Muscle layer of colon (tissue), 2 donors: ENCODE data around the gene C17orf107.
A peak's percentile ranks its signal among the peaks of the same experiment; 100 is the strongest.

Experiments
- H3K27ac ChIP-seq: one replicate; pipeline ENCODE4 v1.7.0; 2013; ENCODE audit warnings: low read depth, mild to moderate bottlenecking, low read length, moderate library complexity
- H3K27me3 ChIP-seq, 2 donors: one replicate each; pipeline ENCODE4 v1.7.0; 2013; ENCODE audit warnings: low read length in 2 of 2, mild to moderate bottlenecking in 2 of 2; ENCODE audit not compliant: insufficient read depth in 2 of 2, control insufficient read depth in 1 of 2
- H3K36me3 ChIP-seq: one replicate; pipeline ENCODE4 v1.7.0; 2013; ENCODE audit warnings: mild to moderate bottlenecking, low read length; ENCODE audit not compliant: insufficient read depth
- H3K4me1 ChIP-seq: one replicate; pipeline ENCODE4 v1.7.0; 2013; ENCODE audit warnings: mild to moderate bottlenecking, low read length; ENCODE audit not compliant: insufficient read depth
- H3K4me3 ChIP-seq, 2 donors: one replicate each; pipeline ENCODE4 v1.7.0; 2013; ENCODE audit warnings: low read length in 2 of 2, low read depth in 1 of 2, mild to moderate bottlenecking in 1 of 2, moderate library complexity in 1 of 2
- H3K9ac ChIP-seq: one replicate; pipeline ENCODE4 v1.7.0; 2013; ENCODE audit warnings: low read length
- H3K9me3 ChIP-seq: one replicate; pipeline ENCODE4 v1.7.0; 2013; ENCODE audit warnings: mild to moderate bottlenecking, low read length
- donor health status: abdominal sarcoma.
- donor health status: Adenocarcinoma of cecum.

The C17orf107 gene

GRCh38 chr17:4947010-4947410 lies 47.7 kb downstream of the C17orf107 start:
- Histone ChIP-seq H3K9me3 (no peaks in the 10 kb centered on the region), H3K27ac (peak overlapping the region; percentile 88), H3K9ac (peak overlapping the region; percentile 86), H3K27me3 (no peaks in the 10 kb centered on the region), H3K36me3 (peaks cover 48% of the 10 kb centered on the region), H3K4me1 (peaks cover 57% of the 10 kb centered on the region), H3K4me3 (peak overlapping the region; percentile 37 to 72)

GRCh38 chr17:4947411-4948165 lies 48.3 kb downstream of the C17orf107 start:
- H3K4me3 ChIP-seq: peak overlapping the region; percentile 72 to 95
- H3K9me3 ChIP-seq: no peaks in the 10 kb centered on the region
- H3K9ac ChIP-seq: peak overlapping the region; percentile 86
- peak overlapping the region; percentile 100 for H3K27ac ChIP-seq
- no peaks in the 10 kb centered on the region for H3K27me3 ChIP-seq
- peaks cover 42% of the 10 kb centered on the region for H3K36me3 ChIP-seq
- H3K4me1 ChIP-seq: peaks cover 52% of the 10 kb centered on the region

- Histone ChIP-seq H3K9me3 (no peaks in the 10 kb centered on the region), H3K36me3 (peaks cover 35% of the 10 kb centered on the region), H3K4me1 (peaks cover 48% of the 10 kb centered on the region), H3K27ac (peak within 1 kb of the TSS; percentile 100), H3K27me3 (no peaks in the 10 kb centered on the region), H3K4me3 (peak within 1 kb of the TSS; percentile 72 to 95), H3K9ac (peak within 1 kb of the TSS; percentile 86)
Observed at GRCh38 chr17:4948166-4948930, 49.0 kb downstream of the C17orf107 start, which contains the start of gene PFN1. TSS of gene PFN1 (minus strand) at chr17:4948530. CDS start at chr17:4948394, 136 bp downstream.

- H3K9ac ChIP-seq: peak overlapping the region; percentile 53
- no peaks in the 10 kb centered on the region for H3K9me3 ChIP-seq
- peak overlapping the region; percentile 98 for H3K27ac ChIP-seq
- H3K36me3 ChIP-seq: peaks cover 29% of the 10 kb centered on the region
- peak overlapping the region; percentile 72 to 95 for H3K4me3 ChIP-seq
- no peaks in the 10 kb centered on the region for H3K27me3 ChIP-seq
- peaks cover 42% of the 10 kb centered on the region for H3K4me1 ChIP-seq
Observed at GRCh38 chr17:4948931-4949320, 49.6 kb downstream of the C17orf107 start.

GRCh38 chr17:4949321-4950074 lies 50.2 kb downstream of the C17orf107 start:
- Histone ChIP-seq H3K9ac (peak overlapping the region; percentile 53), H3K27me3 (no peaks in the 10 kb centered on the region), H3K36me3 (peaks cover 23% of the 10 kb centered on the region), H3K27ac (peak overlapping the region; percentile 98), H3K4me3 (peak overlapping the region; percentile 72 to 95), H3K9me3 (no peaks in the 10 kb centered on the region), H3K4me1 (peaks cover 37% of the 10 kb centered on the region)

GRCh38 chr17:4950075-4950745 lies 50.9 kb downstream of the C17orf107 start:
- Histone ChIP-seq H3K4me1 (peaks cover 29% of the 10 kb centered on the region), H3K9me3 (no peaks in the 10 kb centered on the region), H3K9ac (peak overlapping the region; percentile 21), H3K36me3 (peaks cover 16% of the 10 kb centered on the region), H3K27me3 (no peaks in the 10 kb centered on the region), H3K4me3 (peak overlapping the region; percentile 23 to 57), H3K27ac (peak overlapping the region; percentile 72)

GRCh38 chr17:4950746-4951204 lies 51.4 kb downstream of the C17orf107 start, which contains the start of gene ENO3:
TSS of gene ENO3 (plus strand) at chr17:4951119. CDS start at chr17:4951830, 711 bp downstream.
- peak within 1 kb of the TSS; percentile 21 for H3K9ac ChIP-seq
- H3K36me3 ChIP-seq: peaks cover 10% of the 10 kb centered on the region
- peaks cover 24% of the 10 kb centered on the region for H3K4me1 ChIP-seq
- no peaks in the 10 kb centered on the region for H3K27me3 ChIP-seq
- H3K27ac ChIP-seq: peak within 1 kb of the TSS; percentile 72
- peak within 1 kb of the TSS; percentile 23 to 57 for H3K4me3 ChIP-seq
- no peaks in the 10 kb centered on the region for H3K9me3 ChIP-seq

- H3K4me3 ChIP-seq: no peak overlapping the region
- no peaks in the 10 kb centered on the region for H3K9me3 ChIP-seq
- H3K36me3 ChIP-seq: peaks cover 4% of the 10 kb centered on the region
- H3K9ac ChIP-seq: no peak overlapping the region
- peaks cover 17% of the 10 kb centered on the region for H3K4me1 ChIP-seq
- H3K27me3 ChIP-seq: no peaks in the 10 kb centered on the region
- peak overlapping the region; percentile 72 for H3K27ac ChIP-seq
Observed at GRCh38 chr17:4951486-4951885, 52.1 kb downstream of the C17orf107 start.
